Fibroblast of mammary gland (primary cell): ENCODE measurements around the gene SEMA3G.

Source experiments
- DNase-seq: peaks from one replicate; pipeline ENCODE4 v3.0.0-alpha.2; 2010; ENCODE audit warnings: low read depth
- H3K4me3 ChIP-seq: 2 replicates; pipeline ENCODE4 v1.5.1; 2011; ENCODE audit warnings: low read depth, mild to moderate bottlenecking, low read length, moderate library complexity; ENCODE audit not compliant: control insufficient read depth
- TF ChIP-seq, protein P1 (sequence below): conservative IDR thresholded peaks from 2 replicates; pipeline ENCODE4 v1.5.1; 2011; ENCODE audit warnings: low read depth, low read length, inconsistent platforms; ENCODE audit not compliant: control insufficient read depth, insufficient read depth

Gene SEMA3G

DNA sequence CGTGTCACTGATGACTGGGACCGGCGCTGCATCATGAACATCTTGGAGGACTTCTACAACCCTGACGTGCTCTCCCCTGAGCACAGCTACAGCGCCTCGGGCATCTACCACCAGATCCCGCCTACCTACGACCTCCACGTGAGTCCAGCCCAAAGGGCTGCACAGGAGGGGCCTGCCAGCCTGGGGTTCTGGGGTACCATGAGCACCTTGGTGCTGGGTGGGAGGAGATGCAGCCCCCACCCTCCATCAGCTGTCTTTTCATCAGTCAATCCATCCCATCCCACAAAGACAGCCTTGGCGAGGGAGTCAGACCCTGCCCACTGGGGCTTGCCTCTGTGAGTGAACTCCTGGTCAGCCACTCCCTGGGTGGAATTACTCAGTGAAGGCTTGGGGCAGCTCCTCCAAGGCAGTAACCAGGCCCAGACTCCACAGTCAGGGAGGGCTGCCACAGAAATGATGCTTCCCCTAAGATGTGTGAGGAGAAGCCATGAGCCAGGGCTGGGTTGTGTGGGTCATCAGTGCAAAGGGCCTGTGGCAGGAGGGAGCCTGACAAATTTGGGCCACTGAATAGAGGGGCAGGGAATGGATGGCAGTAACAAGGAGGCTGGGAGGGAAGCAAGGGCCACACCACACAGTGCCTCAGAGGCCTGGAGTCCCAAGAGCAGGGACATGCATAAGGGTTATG lies 47.9 kb downstream of the SEMA3G start:
- no peak for DNase-seq

DNA sequence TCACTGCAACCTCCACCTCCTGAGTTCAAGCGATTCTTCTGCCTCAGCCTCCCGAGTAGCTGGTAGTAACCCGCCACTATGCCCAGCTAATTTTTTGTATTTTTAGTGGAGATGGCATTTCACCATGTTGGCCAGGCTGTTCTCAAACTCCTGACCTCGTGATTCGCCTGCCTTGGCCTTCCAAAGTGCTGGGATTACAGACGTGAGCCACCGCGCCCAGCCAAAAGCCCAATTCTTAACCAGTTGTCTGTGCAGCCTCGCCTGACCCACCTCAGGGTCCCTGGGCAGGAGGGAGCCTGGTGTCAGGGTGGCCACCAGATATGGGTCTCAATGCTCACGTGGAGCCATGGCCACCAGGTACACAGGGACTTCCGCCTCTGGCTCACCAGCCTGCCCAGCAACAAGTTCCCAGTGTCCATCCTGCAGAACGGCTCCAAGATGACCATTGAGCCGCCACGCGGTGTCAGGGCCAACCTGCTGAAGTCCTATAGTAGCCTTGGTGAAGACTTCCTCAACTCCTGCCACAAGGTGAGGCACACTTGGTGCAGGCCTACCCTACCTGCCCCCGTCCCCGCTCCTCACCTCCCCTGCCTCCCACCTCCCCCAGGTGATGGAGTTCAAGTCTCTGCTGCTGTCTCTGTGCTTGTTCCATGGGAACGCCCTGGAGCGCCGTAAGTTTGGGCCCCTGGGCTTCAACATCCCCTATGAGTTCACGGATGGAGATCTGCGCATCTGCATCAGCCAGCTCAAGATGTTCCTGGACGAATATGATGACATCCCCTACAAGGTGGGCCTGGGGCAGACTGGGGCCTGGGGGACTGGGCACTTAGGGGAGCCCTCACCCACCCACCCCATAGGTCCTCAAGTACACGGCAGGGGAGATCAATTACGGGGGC lies 48.6 kb downstream of the SEMA3G start:
- DNase-seq: no peak
- TF ChIP-seq, protein P1, sequence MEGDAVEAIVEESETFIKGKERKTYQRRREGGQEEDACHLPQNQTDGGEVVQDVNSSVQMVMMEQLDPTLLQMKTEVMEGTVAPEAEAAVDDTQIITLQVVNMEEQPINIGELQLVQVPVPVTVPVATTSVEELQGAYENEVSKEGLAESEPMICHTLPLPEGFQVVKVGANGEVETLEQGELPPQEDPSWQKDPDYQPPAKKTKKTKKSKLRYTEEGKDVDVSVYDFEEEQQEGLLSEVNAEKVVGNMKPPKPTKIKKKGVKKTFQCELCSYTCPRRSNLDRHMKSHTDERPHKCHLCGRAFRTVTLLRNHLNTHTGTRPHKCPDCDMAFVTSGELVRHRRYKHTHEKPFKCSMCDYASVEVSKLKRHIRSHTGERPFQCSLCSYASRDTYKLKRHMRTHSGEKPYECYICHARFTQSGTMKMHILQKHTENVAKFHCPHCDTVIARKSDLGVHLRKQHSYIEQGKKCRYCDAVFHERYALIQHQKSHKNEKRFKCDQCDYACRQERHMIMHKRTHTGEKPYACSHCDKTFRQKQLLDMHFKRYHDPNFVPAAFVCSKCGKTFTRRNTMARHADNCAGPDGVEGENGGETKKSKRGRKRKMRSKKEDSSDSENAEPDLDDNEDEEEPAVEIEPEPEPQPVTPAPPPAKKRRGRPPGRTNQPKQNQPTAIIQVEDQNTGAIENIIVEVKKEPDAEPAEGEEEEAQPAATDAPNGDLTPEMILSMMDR: no peak

More for the DNA sequence above, 47.9 kb downstream of the SEMA3G start:
- no peak overlapping the region for H3K4me3 ChIP-seq
- TF ChIP-seq, protein P1: no peak

DNA sequence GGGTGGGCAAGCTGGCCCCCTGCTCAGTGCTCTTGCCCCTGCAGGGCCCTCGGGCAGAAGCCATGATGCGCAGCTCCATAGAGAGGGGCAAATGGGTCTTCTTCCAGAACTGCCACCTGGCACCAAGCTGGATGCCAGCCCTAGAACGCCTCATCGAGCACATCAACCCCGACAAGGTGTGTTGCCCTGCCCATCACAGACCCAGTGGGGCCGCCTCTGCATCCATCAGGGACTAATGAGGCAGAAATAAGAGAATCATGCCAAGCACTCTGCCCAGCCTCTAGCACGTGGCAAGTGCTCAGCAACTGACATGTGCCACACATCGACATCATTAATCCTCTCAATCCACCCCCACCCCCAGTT lies 49.4 kb downstream of the SEMA3G start:
- TF ChIP-seq, protein P1: no peak
- DNase-seq: no peak

More for the DNA sequence above, 48.6 kb downstream of the SEMA3G start:
- no peak overlapping the region for H3K4me3 ChIP-seq

DNA sequence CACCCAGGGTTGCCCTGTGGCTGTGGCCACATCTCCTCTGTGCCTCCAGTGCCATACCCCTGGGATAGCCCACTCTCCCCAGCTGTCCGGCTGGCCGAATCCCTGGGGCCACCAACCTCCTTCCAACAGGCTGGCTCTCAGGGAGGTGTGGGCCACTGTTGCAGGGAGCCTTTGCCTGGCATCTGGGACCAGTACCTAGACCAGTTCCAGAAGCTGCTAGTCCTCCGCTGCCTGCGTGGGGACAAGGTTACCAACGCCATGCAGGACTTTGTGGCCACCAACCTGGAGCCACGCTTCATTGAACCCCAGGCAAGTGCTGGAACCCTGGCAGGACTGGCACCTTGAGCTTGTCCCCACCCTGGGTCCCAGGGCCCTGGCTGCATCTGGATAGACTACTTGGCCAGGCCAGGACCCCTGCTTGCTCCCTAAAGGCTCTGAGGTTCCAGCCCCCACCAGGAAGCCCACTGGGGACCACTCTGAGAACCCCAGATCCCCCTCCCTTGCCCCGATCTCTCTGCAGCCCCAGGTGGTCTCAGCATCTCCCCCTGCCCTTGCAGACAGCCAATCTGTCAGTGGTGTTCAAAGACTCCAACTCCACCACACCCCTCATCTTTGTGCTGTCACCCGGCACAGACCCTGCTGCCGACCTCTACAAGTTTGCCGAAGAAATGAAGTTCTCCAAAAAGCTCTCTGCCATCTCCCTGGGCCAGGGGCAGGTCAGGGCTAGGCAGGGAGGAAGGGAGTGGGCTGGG lies 50.0 kb downstream of the SEMA3G start:
- no peak for DNase-seq
- TF ChIP-seq, protein P1: no peak
- H3K4me3 ChIP-seq: no peak overlapping the region

More for the DNA sequence above, 49.4 kb downstream of the SEMA3G start:
- H3K4me3 ChIP-seq: no peak overlapping the region

DNA sequence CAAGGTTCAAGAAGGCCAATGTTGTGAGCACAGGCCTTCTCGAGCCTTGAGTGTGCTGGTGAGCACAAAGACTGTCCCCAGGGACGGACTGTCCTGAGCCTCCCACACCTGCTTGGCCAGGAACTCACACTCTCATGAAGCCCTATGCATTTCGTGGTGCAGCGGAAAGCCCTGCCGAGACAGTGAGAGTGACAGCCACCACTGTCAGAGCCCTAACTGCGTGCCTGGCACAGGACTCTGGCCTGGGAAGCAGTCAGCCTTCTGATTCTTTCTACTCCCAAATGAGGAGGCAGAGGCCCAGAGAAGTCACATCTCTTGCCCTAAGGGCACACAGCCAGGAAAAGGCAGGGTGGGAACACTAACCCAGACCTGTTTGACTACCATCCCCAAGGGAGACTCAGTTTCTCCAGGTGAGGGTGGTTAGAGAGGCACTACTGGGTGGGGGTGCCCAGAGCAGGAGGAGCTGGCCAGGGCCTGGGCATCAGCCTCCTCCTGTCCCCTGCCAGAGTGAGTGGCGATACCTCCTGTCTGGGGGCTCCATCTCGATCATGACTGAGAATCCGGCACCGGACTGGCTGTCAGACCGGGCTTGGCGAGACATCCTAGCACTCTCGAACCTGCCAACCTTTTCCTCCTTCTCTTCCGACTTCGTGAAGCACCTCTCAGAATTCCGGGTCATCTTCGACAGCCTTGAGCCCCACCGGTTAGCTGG lies 50.8 kb downstream of the SEMA3G start:
- DNase-seq: no peak
- TF ChIP-seq, protein P1: no peak
- H3K4me3 ChIP-seq: no peak overlapping the region
